Activated naive CD8-positive, alpha-beta T cell treated with anti-CD3 and anti-CD28 coated beads, Interleukin-2, amount 10 ng/mL, durations not matched to agents 7 days and 5 days (primary cell): ENCODE measurements around the gene VPS51. TPM values are rescaled to one million over a fixed set of nuclear protein-coding genes. Genes with fewer than 3 reads are reported as not detected.
A peak's percentile ranks its signal among the peaks of the same experiment; 100 is the strongest.
"Not testable (repeated sequence)": the region's sequence is repeated elsewhere in the genome, so short reads cannot be mapped to it uniquely, and the experiment has no call there.

Source experiments
- ATAC-seq: fragments of 150-1000 bp; cut with Tn5 transposase; one replicate; pipeline ENCODE4 v1.10.0; 2021; ENCODE audit warnings: low read depth, moderate library complexity
- POLR2A ChIA-PET: fragments of 350-600 bp; sonication (Branson Sonifier 250); formaldehyde crosslinking; loops from one replicate; lab custom pipeline; 2021; ENCODE audit warnings: antibody characterized with exemption; lab: Charles Lee
- DNase-seq: peaks from one replicate; pipeline ENCODE4 v3.0.0; 2021
- H3K27ac Mint-ChIP-seq: one replicate; pipeline ENCODE4 v1.8.0; 2022; ENCODE audit warnings: mild to moderate bottlenecking, mixed read lengths
- H3K27me3 Mint-ChIP-seq: one replicate; pipeline ENCODE4 v1.8.0; 2022; ENCODE audit warnings: mild to moderate bottlenecking, moderate library complexity, mixed read lengths
- H3K36me3 Mint-ChIP-seq: one replicate; pipeline ENCODE4 v1.8.0; 2021; ENCODE audit warnings: mild to moderate bottlenecking, mixed read lengths
- H3K4me1 Mint-ChIP-seq: one replicate; pipeline ENCODE4 v1.8.0; 2021; ENCODE audit warnings: mixed read lengths
- H3K4me3 Mint-ChIP-seq: one replicate; pipeline ENCODE4 v1.8.0; 2022; ENCODE audit warnings: mild to moderate bottlenecking, moderate library complexity, mixed read lengths
- H3K9me3 Mint-ChIP-seq: one replicate; pipeline ENCODE4 v1.8.0; 2021; ENCODE audit warnings: mixed read lengths
- total RNA-seq, 2 experiments: library from RNA; stranded (reverse); gene quantifications; one replicate each; pipeline ENCODE4 v1.2.3, GENCODE V29; 2021

The VPS51 gene
- total RNA-seq, 2 experiments from 2014 or later, result 130 to 138 TPM

DNA sequence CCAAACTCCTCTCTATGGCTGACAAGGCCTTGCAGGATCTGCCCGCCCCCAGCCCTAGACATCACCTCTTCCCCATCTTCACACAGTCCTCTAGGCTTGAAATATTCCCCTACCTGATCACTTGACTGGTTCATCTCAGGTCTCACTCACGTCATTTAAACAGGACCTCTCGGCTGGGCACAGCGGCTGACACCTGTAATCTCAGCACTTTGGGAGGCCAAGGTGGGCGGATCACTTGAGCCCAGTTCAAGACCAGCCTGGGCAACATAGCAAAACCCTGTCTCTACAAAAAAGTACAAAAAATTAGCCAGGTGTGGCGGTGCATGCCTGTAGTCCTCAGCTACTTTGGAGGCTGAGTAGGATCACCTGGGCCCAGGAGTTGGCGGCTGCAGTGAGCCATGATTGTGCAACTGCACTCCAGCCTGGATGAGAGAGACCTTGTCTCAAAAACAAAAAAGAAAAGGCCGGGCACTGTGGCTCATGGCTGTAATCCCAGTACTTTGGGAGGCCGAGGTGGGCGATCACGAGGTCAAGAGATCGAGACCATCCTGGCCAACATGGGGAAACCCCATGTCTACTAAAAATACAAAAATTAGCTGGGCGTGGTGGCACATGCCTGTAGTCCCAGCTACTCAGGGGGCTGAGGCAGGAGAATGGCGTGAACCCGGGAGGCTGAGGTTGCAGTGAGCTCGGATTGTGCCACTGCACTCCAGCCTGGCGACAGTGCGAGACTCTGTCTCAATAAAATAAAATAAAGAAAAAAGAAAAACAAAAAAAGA lies 23.1 kb downstream of the VPS51 start:
- DNase-seq, result peak; percentile 27
- ATAC-seq, H3K9me3 Mint-ChIP-seq, H3K4me3 Mint-ChIP-seq, H3K27me3 Mint-ChIP-seq: not testable (repeated sequence)
- Mint-ChIP-seq H3K4me1 (peaks cover 32% of the 10 kb centered on the region), H3K36me3 (peaks cover 22% of the 10 kb centered on the region), H3K27ac (peak overlapping the region; percentile 79)
- POLR2A ChIA-PET, result interaction anchor here (0.6 to 3.2 kb wide), 5 partner anchors 15 to 374 kb away, joined by 3 to 31 read pairs (median 7); partner anchors contain the start of genes CAPN1 and SYVN1

DNA sequence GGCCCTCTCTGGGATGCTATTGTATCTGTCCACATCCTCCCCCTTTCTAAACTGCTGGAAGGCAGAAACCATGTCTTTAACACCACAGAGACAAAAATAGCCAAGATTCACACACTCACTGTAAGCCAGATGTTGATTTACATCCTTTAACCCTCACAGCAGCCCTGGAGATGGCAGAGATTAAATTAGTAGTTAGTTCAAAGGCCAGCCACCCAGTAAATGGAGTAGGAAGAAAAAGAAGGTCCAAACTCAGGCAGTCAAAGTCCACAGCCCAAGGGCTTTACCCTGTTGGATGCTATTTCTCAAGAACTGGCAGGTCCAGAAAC lies 23.6 kb downstream of the VPS51 start:
- no peak overlapping the region for H3K4me3 Mint-ChIP-seq
- POLR2A ChIA-PET, result interaction anchor here (0.6 to 3.4 kb wide), 3 partner anchors 15 to 143 kb away, joined by 3 to 62 read pairs (median 23); partner anchors contain the start of genes CAPN1 and SYVN1
- no peaks in the 10 kb centered on the region for H3K27me3 Mint-ChIP-seq
- ATAC-seq (no peak), DNase-seq (no peak)
- H3K36me3 Mint-ChIP-seq, result peaks cover 24% of the 10 kb centered on the region
- peaks cover 34% of the 10 kb centered on the region for H3K4me1 Mint-ChIP-seq
- peak overlapping the region; percentile 99 for H3K27ac Mint-ChIP-seq
- H3K9me3 Mint-ChIP-seq, result no peaks in the 10 kb centered on the region

DNA sequence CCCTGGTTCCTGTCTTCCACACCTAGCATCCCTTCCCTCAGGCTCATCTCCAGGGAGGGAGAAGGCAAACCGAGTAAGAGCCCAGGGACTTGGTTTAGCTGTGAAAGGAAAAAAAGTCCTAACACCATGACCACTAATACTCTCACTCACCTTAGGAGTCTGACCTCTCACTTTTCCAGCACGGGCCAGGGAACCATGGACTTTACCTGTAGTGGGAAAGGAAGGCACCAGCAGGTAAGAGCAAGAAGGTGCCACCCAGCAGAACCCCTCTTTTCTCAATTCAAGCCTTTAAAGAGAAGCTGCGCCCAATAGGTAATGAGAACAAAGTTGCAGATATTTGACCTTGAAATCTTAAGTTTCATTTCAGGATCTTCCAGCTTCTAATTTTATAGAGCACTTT lies 24.8 kb downstream of the VPS51 start:
- H3K4me1 Mint-ChIP-seq, result peaks cover 32% of the 10 kb centered on the region

DNA sequence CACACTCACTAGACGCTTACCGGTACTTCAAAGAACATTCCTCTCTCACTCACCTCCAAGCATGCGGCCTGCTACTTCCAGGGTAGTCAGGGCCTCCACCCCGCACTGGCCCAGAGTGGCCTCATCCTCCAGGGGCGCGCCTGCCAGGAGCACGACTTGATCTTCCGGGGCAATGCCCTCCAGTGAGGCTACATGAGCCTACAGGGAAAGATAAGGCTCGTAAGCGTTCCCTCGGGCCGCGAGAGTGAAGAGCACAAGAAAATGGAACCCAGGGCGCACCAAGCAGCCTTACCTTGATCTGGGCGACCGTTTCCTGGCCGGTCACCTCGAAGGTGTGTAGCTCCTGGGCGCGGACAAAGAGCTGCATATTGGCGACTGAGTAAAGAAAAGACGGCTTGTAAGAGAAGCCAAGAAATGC lies 25.4 kb downstream of the VPS51 start:
- DNase-seq, result peak; percentile 57
- H3K27me3 Mint-ChIP-seq, result no peaks in the 10 kb centered on the region

More for the DNA sequence above, 24.8 kb downstream of the VPS51 start:
- ATAC-seq, result no peak
- Mint-ChIP-seq H3K27ac (peak overlapping the region; percentile 99), H3K36me3 (peaks cover 24% of the 10 kb centered on the region), H3K9me3 (no peaks in the 10 kb centered on the region), H3K4me3 (peak overlapping the region; percentile 97), H3K27me3 (no peaks in the 10 kb centered on the region)
- DNase-seq, result peak; percentile 10
- POLR2A ChIA-PET, result interaction anchor here (1.5 to 3.4 kb wide), 5 partner anchors 9 to 107 kb away, joined by 5 to 62 read pairs (median 23); partner anchors contain the start of genes ARL2, CAPN1, SYVN1 and TM7SF2

DNA sequence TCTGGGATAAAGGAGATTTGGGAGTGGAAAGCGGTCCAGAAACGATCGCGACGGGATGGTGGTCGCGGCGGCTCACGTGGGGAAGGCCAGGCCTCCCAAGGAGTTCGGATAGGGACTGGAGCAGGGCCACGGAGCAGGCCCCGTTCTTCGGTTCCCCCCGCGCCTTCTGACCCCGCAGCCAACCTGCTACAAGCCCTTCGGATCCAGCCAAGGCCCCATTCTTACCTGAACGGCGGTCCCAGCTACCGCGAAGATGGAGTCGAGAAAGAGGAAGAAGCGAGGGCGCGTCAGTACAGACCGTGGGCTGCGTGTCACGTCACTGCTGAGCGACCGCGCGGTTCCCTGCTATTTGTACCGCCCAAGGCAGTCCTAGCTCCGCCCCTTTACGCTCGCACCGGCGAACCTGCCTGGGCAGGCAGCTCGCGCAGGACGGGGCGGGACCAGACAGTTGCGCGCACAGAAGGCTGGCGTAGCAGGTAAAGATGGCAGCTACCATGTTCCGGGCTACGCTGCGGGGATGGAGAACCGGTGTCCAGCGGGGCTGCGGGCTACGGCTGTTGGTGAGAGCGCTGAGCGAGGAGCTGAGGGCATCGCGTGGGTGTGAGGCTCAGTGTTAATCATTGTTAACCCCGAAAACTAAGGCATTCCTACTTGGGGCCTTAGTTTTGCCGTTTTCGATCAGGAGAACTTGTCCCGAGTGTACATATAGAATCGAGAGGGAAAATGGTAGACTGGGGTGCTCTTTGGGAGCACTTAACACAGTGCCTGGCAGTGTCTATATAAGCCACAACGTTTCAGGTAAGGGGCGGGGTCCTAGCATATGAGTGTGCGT lies 26.1 kb downstream of the VPS51 start, which contains the start of the genes FAU and MRPL49:
FAU (minus strand) TSS at position 270 of the 832 bp plus-strand sequence. CDS start 321 bp downstream, outside the sequence.
MRPL49 (plus strand) TSS at position 457 of the 832 bp plus-strand sequence; CDS start at position 483, 26 bp downstream.
- POLR2A ChIA-PET, result interaction anchor here (0.6 to 3.4 kb wide), 33 partner anchors 9 to 516 kb away, joined by 3 to 62 read pairs (median 3); partner anchors contain the start of genes CAPN1, CDCA5, MAP4K2 and POLA2
- Mint-ChIP-seq H3K36me3 (peaks cover 27% of the 10 kb centered on the region), H3K27ac (peak within 1 kb of the TSS; percentile 99), H3K9me3 (no peaks in the 10 kb centered on the region), H3K4me1 (peaks cover 30% of the 10 kb centered on the region), H3K4me3 (peak within 1 kb of the TSS; percentile 97), H3K27me3 (no peaks in the 10 kb centered on the region)
- peak; percentile 84 for ATAC-seq
- peak; percentile 96 for DNase-seq

More for the DNA sequence above, 25.4 kb downstream of the VPS51 start:
- peaks cover 26% of the 10 kb centered on the region for H3K36me3 Mint-ChIP-seq
- H3K27ac Mint-ChIP-seq, result peak overlapping the region; percentile 99
- POLR2A ChIA-PET, result interaction anchor here (0.7 to 3.4 kb wide), 26 partner anchors 10 to 312 kb away, joined by 3 to 62 read pairs (median 4); partner anchors contain the start of genes ARL2, CAPN1, CDCA5 and POLA2
- peak overlapping the region; percentile 97 for H3K4me3 Mint-ChIP-seq
- peaks cover 30% of the 10 kb centered on the region for H3K4me1 Mint-ChIP-seq
- H3K9me3 Mint-ChIP-seq, result no peaks in the 10 kb centered on the region
- ATAC-seq, result no peak

DNA sequence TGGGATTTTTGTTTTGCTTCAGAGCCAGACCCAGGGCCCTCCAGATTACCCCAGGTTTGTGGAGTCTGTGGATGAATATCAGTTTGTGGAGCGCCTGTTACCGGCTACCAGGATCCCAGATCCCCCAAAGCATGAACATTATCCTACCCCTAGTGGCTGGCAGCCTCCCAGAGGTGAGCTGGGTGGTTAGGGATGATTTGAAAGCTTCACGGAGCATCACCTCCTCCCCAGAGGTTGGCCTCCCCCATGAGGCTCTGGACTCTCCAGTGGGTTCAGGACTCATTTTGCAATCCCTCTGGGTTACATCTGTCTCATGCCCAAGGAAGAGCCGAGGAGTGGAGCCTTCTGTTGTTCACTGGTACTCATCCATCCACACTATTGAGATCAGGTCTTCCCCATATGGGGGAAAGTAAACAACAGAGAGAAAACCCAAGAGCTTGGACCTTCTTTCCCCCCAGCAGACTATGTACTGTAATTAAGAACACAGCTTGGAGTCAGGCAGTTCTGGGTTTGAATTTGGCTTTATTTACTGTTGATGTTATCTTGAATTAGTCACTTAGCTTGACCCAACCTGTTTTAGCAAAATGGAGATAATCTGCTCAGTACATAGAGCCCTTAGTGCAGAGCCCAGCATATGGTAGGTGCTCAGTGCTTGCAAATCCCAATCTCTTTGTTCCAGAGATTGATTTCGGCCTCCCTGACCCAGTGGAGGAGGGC lies 28.6 kb downstream of the VPS51 start:
- no peaks in the 10 kb centered on the region for H3K9me3 Mint-ChIP-seq
- peaks cover 21% of the 10 kb centered on the region for H3K4me1 Mint-ChIP-seq
- peak overlapping the region; percentile 11 for H3K4me3 Mint-ChIP-seq
- POLR2A ChIA-PET, result interaction anchor here (0.9 kb wide), 1 partner anchor 10 kb away, joined by 4 read pairs; the partner anchor contains the start of gene SYVN1
- peak overlapping the region; percentile 58 for H3K27ac Mint-ChIP-seq
- no peaks in the 10 kb centered on the region for H3K27me3 Mint-ChIP-seq
- H3K36me3 Mint-ChIP-seq, result peaks cover 18% of the 10 kb centered on the region
- DNase-seq (no peak), ATAC-seq (no peak)

DNA sequence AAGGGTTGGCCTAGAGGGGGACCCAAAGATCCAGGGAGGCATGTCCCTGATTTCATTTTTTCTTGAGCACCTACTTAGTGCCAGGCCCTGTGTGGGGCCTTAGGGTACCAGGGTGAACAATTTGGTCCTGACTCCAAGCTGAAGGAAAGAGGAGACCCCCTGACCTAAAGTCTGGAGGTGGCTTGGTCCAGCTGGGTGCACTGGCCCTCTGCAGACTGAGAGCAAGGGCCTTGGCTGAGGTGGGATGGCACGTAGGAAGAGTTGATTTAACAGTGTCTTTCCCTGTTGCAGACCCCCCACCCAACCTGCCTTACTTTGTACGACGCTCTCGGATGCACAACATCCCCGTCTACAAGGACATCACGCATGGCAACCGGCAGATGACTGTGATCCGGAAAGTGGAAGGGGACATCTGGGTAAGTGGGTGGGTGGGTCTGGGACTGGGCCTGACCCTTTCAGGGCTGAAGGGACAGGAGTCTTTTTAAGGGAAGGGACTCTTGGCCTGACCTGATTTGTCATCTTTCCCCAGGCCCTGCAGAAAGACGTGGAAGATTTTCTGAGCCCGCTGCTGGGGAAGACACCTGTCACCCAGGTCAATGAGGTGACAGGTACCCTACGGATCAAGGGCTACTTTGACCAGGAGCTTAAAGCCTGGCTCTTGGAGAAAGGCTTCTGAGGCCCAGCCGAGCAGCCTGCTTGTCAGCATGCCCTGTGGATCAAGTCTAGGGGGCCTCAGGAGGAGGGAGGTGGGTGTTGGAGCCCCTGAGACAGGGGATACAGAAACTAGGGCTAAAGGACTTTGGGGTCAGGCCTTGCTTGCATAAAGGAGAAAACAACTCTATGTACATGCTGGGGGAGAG lies 29.4 kb downstream of the VPS51 start:
- H3K36me3 Mint-ChIP-seq, result peaks cover 16% of the 10 kb centered on the region
- H3K9me3 Mint-ChIP-seq, result no peaks in the 10 kb centered on the region
- H3K27ac Mint-ChIP-seq, result no peak overlapping the region
- no peak for ATAC-seq
- no peaks in the 10 kb centered on the region for H3K27me3 Mint-ChIP-seq
- no peak overlapping the region for H3K4me3 Mint-ChIP-seq
- H3K4me1 Mint-ChIP-seq, result peaks cover 15% of the 10 kb centered on the region
- DNase-seq, result no peak
- POLR2A ChIA-PET, result interaction anchor here (0.9 kb wide), 1 partner anchor 10 kb away, joined by 4 read pairs; the partner anchor contains the start of gene SYVN1

DNA sequence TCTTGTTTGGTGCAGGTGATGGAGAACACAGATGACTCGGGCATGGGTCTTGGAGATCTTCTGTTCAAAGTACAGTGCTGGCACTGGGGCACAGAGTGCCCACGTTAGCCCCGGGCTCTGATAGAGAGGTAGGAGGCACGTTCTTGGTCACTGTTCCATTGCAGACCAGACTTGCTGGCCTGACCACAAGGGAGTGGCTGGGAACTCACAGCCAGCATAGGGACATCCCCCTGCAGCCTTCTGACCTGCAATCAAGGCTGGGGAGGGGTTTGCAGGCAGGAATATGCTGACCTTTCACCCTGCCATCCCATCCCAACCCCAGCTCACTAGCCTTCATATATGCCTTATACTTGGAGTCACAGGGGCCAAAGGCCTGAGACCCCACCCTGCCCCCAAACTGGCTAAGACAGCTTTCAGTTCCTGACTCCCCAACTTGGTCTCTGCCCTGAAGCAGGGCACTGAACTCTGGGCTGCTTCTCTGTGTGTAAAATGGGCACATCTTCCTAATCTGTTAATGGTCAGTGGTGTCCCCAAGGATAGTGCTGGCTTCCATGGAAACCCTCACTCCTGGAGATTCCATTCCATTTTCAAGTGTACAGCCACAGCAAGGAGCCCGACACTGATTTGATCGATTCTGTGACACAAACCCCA lies 30.7 kb downstream of the VPS51 start:
- Mint-ChIP-seq H3K4me3 (no peak overlapping the region), H3K4me1 (peaks cover 10% of the 10 kb centered on the region), H3K36me3 (peaks cover 9% of the 10 kb centered on the region), H3K9me3 (no peaks in the 10 kb centered on the region), H3K27ac (no peak overlapping the region), H3K27me3 (no peaks in the 10 kb centered on the region)
- DNase-seq (no peak), ATAC-seq (no peak)
- POLR2A ChIA-PET, result interaction anchor here (1.7 kb wide), 1 partner anchor 10 kb away, joined by 4 read pairs; no protein-coding TSS in a partner anchor

DNA sequence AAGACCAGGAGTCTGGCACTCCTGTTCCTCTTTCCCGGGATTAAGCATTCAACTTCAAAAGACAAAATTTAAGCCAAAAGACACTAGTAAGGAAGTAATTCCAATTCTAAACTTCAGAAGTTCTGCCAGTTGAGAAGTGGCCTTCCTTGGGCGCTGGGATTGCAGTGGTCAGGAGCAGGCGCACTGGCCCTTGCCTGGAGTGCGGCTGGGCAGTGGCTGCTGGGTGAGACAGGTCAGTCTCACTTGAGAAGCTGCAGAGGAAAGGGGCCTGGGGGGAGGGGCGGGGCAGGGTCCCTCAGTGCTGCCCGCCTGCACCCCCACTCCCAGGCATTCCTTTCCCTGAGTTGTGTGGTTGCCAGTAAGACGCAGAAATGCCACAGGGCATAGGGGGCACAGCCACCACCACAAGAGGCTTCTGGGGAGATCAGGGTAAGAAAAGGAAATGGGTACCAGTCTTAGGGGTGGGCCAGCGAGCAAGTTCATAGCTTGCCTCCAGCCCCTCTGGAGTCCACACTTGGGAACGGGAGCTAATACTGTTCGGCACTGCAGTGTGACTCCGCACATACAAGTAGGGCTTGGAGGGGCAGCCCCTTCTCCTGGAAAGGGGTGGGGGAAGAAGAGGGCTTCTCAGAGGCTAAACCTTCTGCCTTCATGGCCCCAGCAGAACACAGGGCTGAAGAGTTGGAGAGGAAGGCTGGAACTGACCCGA lies 31.6 kb downstream of the VPS51 start:
- H3K27me3 Mint-ChIP-seq, result no peaks in the 10 kb centered on the region
- H3K4me3 Mint-ChIP-seq, result no peak overlapping the region
- H3K9me3 Mint-ChIP-seq, result no peaks in the 10 kb centered on the region
- peaks cover 12% of the 10 kb centered on the region for H3K4me1 Mint-ChIP-seq
- POLR2A ChIA-PET, result interaction anchor here (1.7 kb wide), 1 partner anchor 11 kb away, joined by 4 read pairs; no protein-coding TSS in a partner anchor
- ATAC-seq, result no peak
- no peak for DNase-seq
- H3K36me3 Mint-ChIP-seq, result peaks cover 7% of the 10 kb centered on the region
- no peak overlapping the region for H3K27ac Mint-ChIP-seq

DNA sequence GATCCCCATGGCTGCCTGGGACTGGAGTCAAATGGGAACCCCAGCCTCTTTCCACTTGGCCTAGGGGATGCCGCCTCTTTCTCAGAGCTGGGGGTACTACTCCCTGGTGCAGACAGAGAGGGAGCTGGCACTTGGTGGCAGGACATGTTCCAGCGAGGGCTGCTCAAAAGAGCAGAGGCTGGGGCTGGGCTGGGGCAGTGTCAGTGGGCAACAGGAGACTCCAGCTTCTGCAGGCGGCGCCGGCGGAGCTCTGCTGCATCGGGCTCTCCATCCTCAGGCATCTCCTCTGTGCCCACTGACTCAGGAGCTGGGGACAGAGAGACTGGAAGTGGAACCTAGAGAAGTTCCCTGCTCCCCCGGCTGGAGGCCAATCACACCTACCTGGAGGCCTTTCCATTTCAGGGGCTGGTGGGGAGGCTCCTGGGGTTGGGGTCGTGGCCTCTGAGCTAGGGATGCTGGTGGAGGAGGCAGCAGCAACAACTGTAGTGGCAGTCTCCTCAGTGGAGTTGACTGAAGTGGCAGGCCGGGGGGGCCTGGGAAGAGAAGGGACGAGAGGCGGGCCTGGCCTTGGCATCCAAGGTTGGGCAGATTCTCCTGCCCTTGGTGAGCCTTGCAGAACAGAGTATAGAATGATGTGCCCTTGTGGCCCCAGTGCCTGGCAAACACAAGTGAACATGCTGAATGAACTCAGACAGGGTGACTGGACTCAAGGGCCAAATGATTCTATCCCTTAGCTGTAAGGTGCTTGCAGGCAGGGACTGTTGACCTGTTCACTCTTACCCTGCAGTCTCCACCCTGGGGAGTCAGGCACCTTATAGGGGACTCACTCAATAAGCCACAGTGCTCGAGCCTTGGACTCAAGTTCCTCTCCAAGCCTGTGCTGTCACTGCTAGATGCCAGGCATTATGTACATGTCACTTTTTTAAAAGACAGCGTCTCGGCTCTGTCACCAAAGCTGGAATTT lies 32.5 kb downstream of the VPS51 start:
- peaks cover 7% of the 10 kb centered on the region for H3K36me3 Mint-ChIP-seq
- ATAC-seq, result no peak
- no peak overlapping the region for H3K27ac Mint-ChIP-seq

More for the DNA sequence above, 32.5 kb downstream of the VPS51 start:
- Mint-ChIP-seq H3K4me3 (no peak overlapping the region), H3K27me3 (no peaks in the 10 kb centered on the region), H3K9me3 (no peaks in the 10 kb centered on the region), H3K4me1 (peaks cover 18% of the 10 kb centered on the region)
- DNase-seq, result peak; percentile 22
- POLR2A ChIA-PET, result interaction anchor here (1.3 to 1.7 kb wide), 2 partner anchors 11 to 12 kb away, joined by 4 read pairs; partner anchors contain the start of gene ZNHIT2
